Adrenal gland (tissue), 12 donors: ENCODE data around the gene TMED6. TPM values are rescaled to one million over a fixed set of nuclear protein-coding genes. Genes with fewer than 3 reads are reported as not detected.
A peak's percentile ranks its signal among the peaks of the same experiment; 100 is the strongest.

ENCODE experiments used
- DNase-seq, 7 donors: peaks; one replicate each; pipeline ENCODE4 v3.0.0-alpha.2; 2019 to 2020
- H3K27ac ChIP-seq, 5 donors: fragments of 200-600 bp; sonication (generic) in 4 of 5; 1 replicate in 3 of 5; 2 replicates in 2 of 5; pipeline versions ENCODE4 v1.5.1 to v1.8.0; 2016 to 2020; ENCODE audit warnings: mild to moderate bottlenecking in 1 of 5
- H3K27me3 ChIP-seq: fragments of 200-600 bp; 2 replicates; pipeline ENCODE4 v1.8.0; 2021
- H3K36me3 ChIP-seq, 2 donors: fragments of 200-600 bp; replicated peaks in 1 of 2; 1 replicate in 1 of 2; 2 replicates in 1 of 2; pipeline versions ENCODE4 v1.5.1 to v1.8.0; 2018 to 2022
- H3K4me1 ChIP-seq, 2 donors: fragments of 200-600 bp; replicated peaks in 1 of 2; 1 replicate in 1 of 2; 2 replicates in 1 of 2; pipeline versions ENCODE4 v1.5.1 to v1.8.0; 2018 to 2021
- H3K4me3 ChIP-seq, 4 donors: fragments of 200-600 bp; sonication (generic) in 3 of 4; one replicate each; pipeline ENCODE4 v1.5.1; 2016 to 2018
- H3K9me3 ChIP-seq, 3 donors: fragments of 200-600 bp; sonication (generic) in 1 of 3; replicated peaks in 1 of 3; 1 replicate in 2 of 3; 2 replicates in 1 of 3; pipeline versions ENCODE4 v1.5.1 to v1.8.0; 2016 to 2021
- POLR2A ChIP-seq, 2 donors: fragments of 450-650 bp; IDR thresholded peaks; one replicate each; pipeline ENCODE4 v1.6.1; 2017; ENCODE audit warnings: antibody characterized with exemption in 2 of 2, mild to moderate bottlenecking in 2 of 2, moderate library complexity in 1 of 2
- WGBS, 4 donors: extraction: QIAGEN DNeasy Blood & Tissue Kit in 2 of 4; methylation state at CpG; one replicate each; pipeline versions ENCODE4 v1.1.5 to v1.1.7; 2013 to 2017; 5-methylcytosine and 5-hydroxymethylcytosine counted together
- intact Hi-C, 2 donors: fragments of 100-400 bp; cut with DNase I; formaldehyde crosslinking; loops; one replicate each; pipeline versions ENCODE4 v1.14.1 to v1.15.0; 2022 to 2023
- polyA plus RNA-seq, 3 donors: library from polyadenylated mRNA; stranded (reverse); fragments of 200-250 nt in 2 of 3; fragments of 350-450 nt in 1 of 3; fragmentation: Illumina TruSeq in 1 of 3; extraction: RNeasy Lipid Tissue Mini Kit (QIAGEN cat#74804) in 1 of 3; gene quantifications; one replicate each; pipeline ENCODE4 v1.2.3, GENCODE V29; 2013 to 2014
- total RNA-seq, 9 donors: library from RNA; depleted of rRNA in 4 of 9; stranded (reverse); fragments of >200 nt in 4 of 9; fragments of 120-200 nt in 1 of 9; fragmentation: NEBNext Ultra II Directional in 1 of 9; extraction: Animal tissue kit (Norgen Biotek cat#: 25700) in 1 of 9; gene quantifications; one replicate each; pipeline versions ENCODE4 v1.1.0 to v1.2.4, GENCODE V29; 2013 to 2023
- TF ChIP-seq, protein P1 (sequence below), 6 experiments: fragments of 450-650 bp in 4 of 6; fragments of 200-600 bp in 2 of 6; sonication (generic) in 1 of 6; IDR thresholded peaks; 1 replicate in 5 of 6; 2 replicates in 1 of 6; pipeline versions ENCODE4 v1.5.1 to v1.8.0; 2016 to 2021; ENCODE audit warnings: antibody characterized with exemption in 6 of 6, mild to moderate bottlenecking in 2 of 6, moderate library complexity in 1 of 6
- donor health status: healthy with polysubstance abuse.
- donor health status: Bipolar disorder and iron deficiency.
- donor health status: DM: yes; HTN: yes; CAD: no.
- donor health status: DM: no; HTN: no; CAD: no.
- donor health status: DM: no; HTN: no; CAD: no.
- donor health status: DM: yes; HTN: yes; CAD: no.

The TMED6 gene
- total and polyA plus RNA-seq, 12 donors, result 0.22 to 2.5 (median 0.42) TPM; not detected in 5

DNA sequence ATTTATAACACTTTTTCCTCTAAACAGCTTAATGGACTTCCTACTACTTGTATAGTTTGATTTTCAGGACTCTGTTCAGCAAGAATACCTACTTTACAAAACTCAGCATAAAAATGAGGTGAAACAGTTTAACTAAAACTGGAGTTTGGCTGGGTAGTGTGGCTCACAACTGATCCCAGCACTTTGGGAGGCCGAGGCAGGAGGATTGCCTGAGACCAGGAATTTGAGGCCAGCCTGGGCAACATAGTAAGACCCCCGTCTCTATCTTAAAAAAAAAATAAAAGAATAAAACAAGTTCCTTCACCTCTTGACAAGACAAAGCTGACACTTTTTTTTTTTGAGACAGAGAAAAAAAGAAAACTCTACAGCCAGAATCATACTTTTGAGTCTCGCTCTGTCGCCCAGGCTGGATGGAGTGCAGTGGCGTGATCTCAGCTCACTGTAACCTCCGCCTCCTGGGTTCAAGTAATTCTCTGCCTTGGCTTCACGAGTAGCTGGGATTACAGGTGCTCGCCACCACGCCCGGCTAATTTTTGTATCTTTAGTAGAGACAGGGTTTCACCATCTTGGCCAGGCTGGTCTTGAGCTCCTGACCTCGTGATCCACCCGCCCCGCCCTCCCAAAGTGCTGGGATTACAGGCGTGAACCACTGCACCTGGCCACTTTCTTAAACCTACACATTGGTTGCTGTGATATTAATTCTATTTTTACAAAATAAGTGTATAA, 23.8 kb downstream of the TMED6 start:
- Histone ChIP-seq H3K4me1 (peaks cover 16 to 56% of the 10 kb centered on the region in 2 donors), H3K36me3 (peaks cover 0 to 65% of the 10 kb centered on the region in 2 donors), H3K4me3 (no peak overlapping the region), H3K27me3 (no peaks in the 10 kb centered on the region), H3K27ac (peak overlapping the region in 1 of 5 donors; percentile 86), H3K9me3 (no peaks in the 10 kb centered on the region)
- TF ChIP-seq, protein P1, sequence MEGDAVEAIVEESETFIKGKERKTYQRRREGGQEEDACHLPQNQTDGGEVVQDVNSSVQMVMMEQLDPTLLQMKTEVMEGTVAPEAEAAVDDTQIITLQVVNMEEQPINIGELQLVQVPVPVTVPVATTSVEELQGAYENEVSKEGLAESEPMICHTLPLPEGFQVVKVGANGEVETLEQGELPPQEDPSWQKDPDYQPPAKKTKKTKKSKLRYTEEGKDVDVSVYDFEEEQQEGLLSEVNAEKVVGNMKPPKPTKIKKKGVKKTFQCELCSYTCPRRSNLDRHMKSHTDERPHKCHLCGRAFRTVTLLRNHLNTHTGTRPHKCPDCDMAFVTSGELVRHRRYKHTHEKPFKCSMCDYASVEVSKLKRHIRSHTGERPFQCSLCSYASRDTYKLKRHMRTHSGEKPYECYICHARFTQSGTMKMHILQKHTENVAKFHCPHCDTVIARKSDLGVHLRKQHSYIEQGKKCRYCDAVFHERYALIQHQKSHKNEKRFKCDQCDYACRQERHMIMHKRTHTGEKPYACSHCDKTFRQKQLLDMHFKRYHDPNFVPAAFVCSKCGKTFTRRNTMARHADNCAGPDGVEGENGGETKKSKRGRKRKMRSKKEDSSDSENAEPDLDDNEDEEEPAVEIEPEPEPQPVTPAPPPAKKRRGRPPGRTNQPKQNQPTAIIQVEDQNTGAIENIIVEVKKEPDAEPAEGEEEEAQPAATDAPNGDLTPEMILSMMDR (IDR thresholded peaks at IDR 0.05), result no peak
- TF ChIP-seq POLR2A (IDR thresholded peaks at IDR 0.05), result no peak
- WGBS, 4 donors, result 92 to 95% (median 93%) methylated on average over 10 to 14 of the region's 14 CpGs
- intact Hi-C loops, result no loop called here
- DNase-seq, result peak in 3 of 7 donors; percentile 9 to 54 (median 21)

- Histone ChIP-seq H3K27me3 (no peaks in the 10 kb centered on the region), H3K9me3 (no peaks in the 10 kb centered on the region), H3K36me3 (peaks cover 0 to 66% of the 10 kb centered on the region in 2 donors), H3K4me1 (peaks cover 16 to 56% of the 10 kb centered on the region in 2 donors), H3K4me3 (no peak overlapping the region), H3K27ac (no peak overlapping the region)
- intact Hi-C loops, result no loop called here
- TF ChIP-seq, protein P1 (IDR thresholded peaks at IDR 0.05), result no peak
- TF ChIP-seq POLR2A (IDR thresholded peaks at IDR 0.05), result no peak
- 68 to 77% (median 73%) methylated on average over 6 to 7 of the region's 7 CpGs for WGBS, 4 donors
- DNase-seq, result peak in 2 of 7 donors; percentile 23 to 46
Measured at GRCh38 chr16:69326172-69326873, 25.3 kb downstream of the TMED6 start.

- Histone ChIP-seq H3K4me1 (peaks cover 16 to 52% of the 10 kb centered on the region in 2 donors), H3K4me3 (no peak overlapping the region), H3K27me3 (no peaks in the 10 kb centered on the region), H3K9me3 (no peaks in the 10 kb centered on the region), H3K36me3 (peaks cover 0 to 72% of the 10 kb centered on the region in 2 donors), H3K27ac (no peak overlapping the region)
- TF ChIP-seq POLR2A (IDR thresholded peaks at IDR 0.05), result no peak
- TF ChIP-seq, protein P1 (IDR thresholded peaks at IDR 0.05), result no peak
- intact Hi-C loops, result no loop called here
- 88 to 94% (median 89%) methylated on average over 6 of the region's 6 CpGs for WGBS, 4 donors
- peak in 2 of 7 donors; percentile 22 to 47 for DNase-seq
Measured at GRCh38 chr16:69325784-69326171, 25.8 kb downstream of the TMED6 start.

- Histone ChIP-seq H3K4me1 (peaks cover 15 to 49% of the 10 kb centered on the region in 2 donors), H3K4me3 (no peak overlapping the region), H3K27me3 (no peaks in the 10 kb centered on the region), H3K36me3 (peaks cover 0 to 82% of the 10 kb centered on the region in 2 donors), H3K27ac (no peak overlapping the region), H3K9me3 (no peaks in the 10 kb centered on the region)
- peak in 1 of 7 donors; percentile 49 for DNase-seq
- WGBS, 4 donors, result 82 to 83% (median 83%) methylated on average over 10 of the region's 10 CpGs
- intact Hi-C loops, result no loop called here
- TF ChIP-seq POLR2A (IDR thresholded peaks at IDR 0.05), result no peak
- TF ChIP-seq, protein P1 (IDR thresholded peaks at IDR 0.05), result no peak
Measured at GRCh38 chr16:69324585-69325253, 26.9 kb downstream of the TMED6 start.
